PC-9 (cell line): Measurements from ENCODE around the gene DMAP1. TPM values are rescaled to one million over a fixed set of nuclear protein-coding genes. Genes with fewer than 3 reads are reported as not detected.

ENCODE experiments used
- BruUV-seq: library from RNA; stranded (reverse); fragments of 400-500 nt; replicated peaks from 2 replicates; lab custom pipeline; 2021; lab: Mats Ljungman, UMichigan
- CTCF ChIA-PET: fragments of 300-600 bp; sonication (Branson Sonifier 250); formaldehyde crosslinking; loops from one replicate; lab custom pipeline; 2022; ENCODE audit warnings: antibody characterized with exemption; lab: Charles Lee
- POLR2A ChIA-PET: fragments of 300-600 bp; sonication (Branson Sonifier 250); formaldehyde crosslinking; loops from one replicate; lab custom pipeline; 2022; ENCODE audit warnings: antibody characterized with exemption; ENCODE audit not compliant: unreplicated experiment; lab: Charles Lee
- DNase-seq, 2 experiments: peaks; one replicate each; pipeline versions ENCODE4 v3.0.0 to v3.0.0-alpha.2; 2015 to 2022; ENCODE audit warnings: mixed read lengths in 1 of 2
- H2AFZ ChIP-seq: fragments of 200-600 bp; sonication (generic); 2 replicates; pipeline ENCODE4 v1.8.1; 2017; ENCODE audit warnings: antibody characterized with exemption
- H3F3A ChIP-seq: fragments of 200-600 bp; sonication (generic); 2 replicates; pipeline ENCODE4 v1.8.1; 2017; ENCODE audit warnings: antibody characterized with exemption, mild to moderate bottlenecking, low read depth; ENCODE audit not compliant: insufficient read depth
- H3K27ac ChIP-seq: fragments of 200-600 bp; sonication (generic); 2 replicates; pipeline ENCODE4 v1.6.1; 2016; ENCODE audit warnings: mixed run types
- H3K27me3 ChIP-seq: fragments of 200-600 bp; sonication (generic); 2 replicates; pipeline ENCODE4 v1.6.1; 2016; ENCODE audit warnings: low read depth, mixed run types; ENCODE audit not compliant: insufficient read depth
- H3K36me3 ChIP-seq: fragments of 200-600 bp; sonication (generic); 2 replicates; pipeline ENCODE4 v1.6.1; 2016; ENCODE audit warnings: low read depth, mixed run types
- H3K4me1 ChIP-seq: fragments of 200-600 bp; sonication (generic); replicated peaks from 2 replicates; pipeline ENCODE4 v1.6.1; 2016; ENCODE audit warnings: mixed run types; ENCODE audit not compliant: insufficient read depth
- H3K4me2 ChIP-seq: fragments of 200-600 bp; sonication (generic); 2 replicates; pipeline ENCODE4 v1.6.1; 2017; ENCODE audit warnings: mixed run types
- H3K4me3 ChIP-seq: fragments of 200-600 bp; sonication (generic); 2 replicates; pipeline ENCODE4 v1.6.1; 2016; ENCODE audit warnings: mixed run types
- H3K79me2 ChIP-seq: fragments of 200-600 bp; sonication (generic); 2 replicates; pipeline ENCODE4 v1.6.1; 2017; ENCODE audit warnings: low read depth, mixed run types
- H3K9me2 ChIP-seq: fragments of 200-600 bp; sonication (generic); 2 replicates; pipeline ENCODE4 v1.8.1; 2017; ENCODE audit warnings: mild to moderate bottlenecking; ENCODE audit not compliant: insufficient read depth
- H3K9me3 ChIP-seq: fragments of 200-600 bp; sonication (generic); 2 replicates; pipeline ENCODE4 v1.8.1; 2016; ENCODE audit warnings: low read depth; ENCODE audit not compliant: insufficient read depth
- H4K20me1 ChIP-seq: fragments of 200-600 bp; sonication (generic); 2 replicates; pipeline ENCODE4 v1.8.1; 2017; ENCODE audit not compliant: insufficient read depth
- EZH2 ChIP-seq: fragments of 200-600 bp; sonication (generic); IDR thresholded peaks from 2 replicates; pipeline ENCODE4 v1.8.0; 2017; ENCODE audit warnings: antibody characterized with exemption, low read depth
- intact Hi-C: fragments of 100-400 bp; cut with micrococcal nuclease; formaldehyde crosslinking; loops from one replicate; pipeline ENCODE4 v1.10.0; 2022; ENCODE audit not compliant: unreplicated experiment
- total RNA-seq: library from RNA; stranded (reverse); gene quantifications from 2 replicates; pipeline ENCODE4 v1.2.3, GENCODE V29; 2021
- TF ChIP-seq, protein P1 (sequence below): fragments of 200-600 bp; sonication (generic); conservative IDR thresholded peaks from 2 replicates; pipeline ENCODE4 v1.6.1; 2017; ENCODE audit warnings: mixed run types, antibody characterized with exemption, mild to moderate bottlenecking, moderate library complexity

DMAP1 gene
- total RNA-seq, 1 experiment from 2014 or later, result 54.2 TPM

DNA sequence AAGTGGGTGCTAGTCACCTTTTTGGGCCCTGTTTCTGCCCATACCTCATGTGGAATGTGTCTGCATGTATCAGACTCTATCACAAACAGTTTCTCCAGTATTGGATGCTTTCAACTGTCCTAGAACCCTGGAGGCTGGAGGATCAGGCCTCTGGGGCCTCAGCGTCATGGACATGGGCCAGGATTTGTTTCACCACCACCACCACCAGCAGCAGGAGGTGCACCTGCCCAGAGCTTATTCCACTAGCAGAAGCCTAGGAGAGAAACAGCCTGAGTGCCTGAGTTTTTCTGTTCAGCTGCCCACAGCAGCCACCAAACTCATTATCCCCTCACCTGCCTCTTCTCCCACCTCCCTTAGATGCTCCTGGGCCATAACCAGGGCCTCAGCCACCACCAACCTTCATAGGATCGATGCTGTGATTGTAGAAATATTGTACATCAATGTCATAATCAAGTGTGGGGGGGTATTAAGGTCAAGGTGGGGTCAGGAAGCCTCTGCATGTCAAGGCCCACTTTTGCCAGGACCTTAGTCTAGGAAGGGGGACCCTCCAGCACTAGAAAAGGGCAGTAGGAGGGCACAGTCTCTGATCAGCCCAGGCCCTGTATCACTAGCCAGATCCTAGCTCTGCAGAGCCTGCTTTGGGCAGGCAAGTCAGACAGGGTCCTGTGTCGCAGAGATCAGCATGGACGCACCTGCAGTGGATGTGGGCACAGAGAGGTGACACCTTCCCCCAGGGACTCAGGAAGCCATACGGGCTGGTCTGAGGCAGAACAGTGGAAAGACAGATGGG is 9.3 kb downstream of the DMAP1 start:
- ChIA-PET CTCF (no interaction called here), POLR2A (no interaction called here)
- no peaks in the 10 kb centered on the region for H4K20me1 ChIP-seq
- no peak overlapping the region for H2AFZ ChIP-seq
- H3K4me3 ChIP-seq, result no peak overlapping the region
- peaks cover 6% of the 10 kb centered on the region; the same call in 1 of the 2 replicates for H3F3A ChIP-seq
- H3K36me3 ChIP-seq, result no peaks in the 10 kb centered on the region; the same call in 1 of the 2 replicates
- no peaks in the 10 kb centered on the region for H3K79me2 ChIP-seq
- H3K4me1 ChIP-seq, result no peaks in the 10 kb centered on the region
- no TSS peak for BruUV-seq
- no peaks in the 10 kb centered on the region for H3K9me3 ChIP-seq
- TF ChIP-seq, protein P1, sequence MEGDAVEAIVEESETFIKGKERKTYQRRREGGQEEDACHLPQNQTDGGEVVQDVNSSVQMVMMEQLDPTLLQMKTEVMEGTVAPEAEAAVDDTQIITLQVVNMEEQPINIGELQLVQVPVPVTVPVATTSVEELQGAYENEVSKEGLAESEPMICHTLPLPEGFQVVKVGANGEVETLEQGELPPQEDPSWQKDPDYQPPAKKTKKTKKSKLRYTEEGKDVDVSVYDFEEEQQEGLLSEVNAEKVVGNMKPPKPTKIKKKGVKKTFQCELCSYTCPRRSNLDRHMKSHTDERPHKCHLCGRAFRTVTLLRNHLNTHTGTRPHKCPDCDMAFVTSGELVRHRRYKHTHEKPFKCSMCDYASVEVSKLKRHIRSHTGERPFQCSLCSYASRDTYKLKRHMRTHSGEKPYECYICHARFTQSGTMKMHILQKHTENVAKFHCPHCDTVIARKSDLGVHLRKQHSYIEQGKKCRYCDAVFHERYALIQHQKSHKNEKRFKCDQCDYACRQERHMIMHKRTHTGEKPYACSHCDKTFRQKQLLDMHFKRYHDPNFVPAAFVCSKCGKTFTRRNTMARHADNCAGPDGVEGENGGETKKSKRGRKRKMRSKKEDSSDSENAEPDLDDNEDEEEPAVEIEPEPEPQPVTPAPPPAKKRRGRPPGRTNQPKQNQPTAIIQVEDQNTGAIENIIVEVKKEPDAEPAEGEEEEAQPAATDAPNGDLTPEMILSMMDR, result no peak
- TF ChIP-seq EZH2, result no peak
- intact Hi-C loops, result no loop called here
- H3K27me3 ChIP-seq, result no peaks in the 10 kb centered on the region
- H3K27ac ChIP-seq, result no peak overlapping the region
- no peak for DNase-seq
- H3K4me2 ChIP-seq, result no peak overlapping the region
- no peaks in the 10 kb centered on the region for H3K9me2 ChIP-seq

DNA sequence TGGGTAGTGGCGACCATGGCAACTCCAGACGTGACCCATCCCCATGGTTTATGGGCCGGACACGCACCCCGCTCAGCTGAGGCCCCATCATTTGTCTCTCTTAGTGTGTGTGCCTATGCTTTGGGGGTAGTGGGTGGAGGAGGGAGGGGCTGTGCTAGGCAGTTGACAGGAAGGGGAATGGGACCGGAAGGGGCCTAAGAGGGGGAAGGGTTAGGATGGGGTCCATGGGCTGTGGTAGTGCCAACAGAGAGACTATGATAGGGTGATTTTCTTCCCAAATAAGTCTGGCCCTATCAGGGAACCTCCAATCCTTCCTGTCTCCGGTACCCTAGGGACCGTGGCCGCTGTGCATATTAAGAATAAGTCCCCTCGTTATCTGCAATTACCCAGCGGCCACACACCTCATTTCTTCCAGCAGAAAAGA is 9.9 kb downstream of the DMAP1 start:
- peaks cover 2% of the 10 kb centered on the region; the same call in 1 of the 2 replicates for H3F3A ChIP-seq
- ChIA-PET POLR2A (interaction anchor here (0.6 kb wide), 1 partner anchor 10 kb away, joined by 3 read pairs; no protein-coding TSS in a partner anchor), CTCF (no interaction called here)
- no peaks in the 10 kb centered on the region for H4K20me1 ChIP-seq
- no peaks in the 10 kb centered on the region for H3K79me2 ChIP-seq
- no peaks in the 10 kb centered on the region; the same call in 1 of the 2 replicates for H3K36me3 ChIP-seq
- H3K27me3 ChIP-seq, result no peaks in the 10 kb centered on the region
- no peaks in the 10 kb centered on the region for H3K9me3 ChIP-seq
- intact Hi-C loops, result no loop called here
- H3K9me2 ChIP-seq, result no peaks in the 10 kb centered on the region
- BruUV-seq, result no TSS peak
- no peak overlapping the region for H3K4me3 ChIP-seq
- H2AFZ ChIP-seq, result no peak overlapping the region
- no peaks in the 10 kb centered on the region for H3K4me1 ChIP-seq
- no peak overlapping the region for H3K27ac ChIP-seq
- no peak for TF ChIP-seq EZH2
- TF ChIP-seq, protein P1, result no peak
- H3K4me2 ChIP-seq, result no peak overlapping the region
- DNase-seq, result no peak

DNA sequence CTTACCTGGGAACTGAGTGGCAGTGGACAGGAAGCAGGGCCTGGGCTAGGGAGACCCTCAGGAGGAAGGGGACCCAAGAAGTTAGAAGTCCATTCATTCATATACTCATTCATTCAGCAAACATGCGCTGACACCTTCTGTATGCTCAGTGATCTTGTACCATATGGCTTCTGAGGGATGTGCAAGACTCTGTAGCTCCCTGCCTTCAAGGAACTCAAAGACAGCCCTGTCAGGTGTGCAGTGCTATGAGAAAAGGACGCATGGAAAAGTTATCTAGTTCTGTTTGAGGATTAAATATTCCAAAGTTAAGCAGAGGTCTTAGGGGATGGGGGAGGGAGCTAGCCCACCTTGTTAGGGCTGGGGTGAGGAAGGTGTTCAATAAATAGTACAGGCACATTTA is 12.5 kb downstream of the DMAP1 start:
- H3K79me2 ChIP-seq, result no peaks in the 10 kb centered on the region
- no peak overlapping the region for H3K27ac ChIP-seq
- H3K4me3 ChIP-seq, result no peak overlapping the region
- H3K36me3 ChIP-seq, result no peaks in the 10 kb centered on the region; the same call in 1 of the 2 replicates
- POLR2A ChIA-PET, result no interaction called here
- H3K9me2 ChIP-seq, result no peaks in the 10 kb centered on the region
- BruUV-seq, result no TSS peak
- H2AFZ ChIP-seq, result no peak overlapping the region
- no peaks in the 10 kb centered on the region for H3K27me3 ChIP-seq
- no peak overlapping the region for H3K4me2 ChIP-seq
- no peaks in the 10 kb centered on the region for H3K9me3 ChIP-seq
- H3F3A ChIP-seq, result no peaks in the 10 kb centered on the region
- no peak for DNase-seq
- TF ChIP-seq, protein P1, result no peak
- TF ChIP-seq EZH2, result no peak
- intact Hi-C loops, result no loop called here
- CTCF ChIA-PET, result no interaction called here
- no peaks in the 10 kb centered on the region for H3K4me1 ChIP-seq
- no peaks in the 10 kb centered on the region for H4K20me1 ChIP-seq
